ENCODE results near the gene HSPB7.

Gene HSPB7

DNA sequence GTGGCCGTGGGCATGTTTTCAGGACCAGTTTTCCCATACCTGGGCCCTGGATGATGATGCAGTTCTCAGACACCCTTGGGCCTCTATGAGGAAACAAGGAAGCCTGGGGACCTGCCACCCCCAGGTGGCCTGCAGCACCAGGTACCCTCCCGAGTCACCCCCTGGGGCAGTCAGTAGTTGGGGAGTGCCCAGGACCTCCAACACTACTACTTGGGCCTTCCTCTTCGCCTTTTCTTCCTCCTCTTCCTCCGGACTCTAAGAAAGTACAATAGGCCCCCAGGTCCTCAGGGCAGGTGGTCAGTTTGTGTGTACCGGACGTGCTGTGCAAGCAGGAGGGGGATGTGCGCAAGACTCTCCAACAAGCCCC lies 25.7 kb downstream of the HSPB7 start:
- H3K9ac ChIP-seq (ENCODE audit: low read length): no peak overlapping the region
- no peaks in the 10 kb centered on the region for H3K79me2 ChIP-seq (ENCODE audit: control insufficient read depth, insufficient read depth, low read length, poor library complexity)
- no peak overlapping the region for H2AK5ac ChIP-seq (ENCODE audit: low read length)
- no peak overlapping the region for H3K4ac ChIP-seq (ENCODE audit: low read depth, low read length)
- H3K14ac ChIP-seq (ENCODE audit: low read length): no peak overlapping the region
- H3K79me1 ChIP-seq (ENCODE audit: low read length): no peaks in the 10 kb centered on the region
- no peak overlapping the region for H4K91ac ChIP-seq (ENCODE audit: low read depth, low read length)
- no peak overlapping the region for H4K8ac ChIP-seq (ENCODE audit: low read depth, low read length)
- no peak overlapping the region for H3K4me3 ChIP-seq (ENCODE audit: low read depth, low read length)
- H2BK5ac ChIP-seq (ENCODE audit: low read depth, low read length, poor library complexity): no peak overlapping the region
- no peaks in the 10 kb centered on the region for H3K4me1 ChIP-seq (ENCODE audit: control insufficient read depth in 1 of 2, insufficient read depth in 2 of 2, low read length in 2 of 2)
- H3K36me3 ChIP-seq (ENCODE audit: control insufficient read depth in 1 of 2, insufficient read depth in 2 of 2, low read length in 2 of 2): no peaks in the 10 kb centered on the region
- H2AFZ ChIP-seq (ENCODE audit: insufficient read depth, low read length, poor library complexity): no peak overlapping the region
- H3K27ac ChIP-seq (ENCODE audit: low read depth, low read length): no peak overlapping the region
- DNase-seq: no peak
- H4K12ac ChIP-seq (ENCODE audit: low read depth, low read length): no peak overlapping the region
- no peak overlapping the region for H3K23ac ChIP-seq (ENCODE audit: low read length)
- H2BK12ac ChIP-seq (ENCODE audit: low read length): no peak overlapping the region
- H3K4me2 ChIP-seq (ENCODE audit: low read length): no peak overlapping the region
- no CpG with 5 or more reads among the region's 7 CpGs for WGBS (ENCODE audit: extremely low coverage, insufficient coverage, insufficient read length)
- no peak overlapping the region for H2BK120ac ChIP-seq (ENCODE audit: insufficient read depth, low read length, poor library complexity)
- H3K27me3 ChIP-seq (ENCODE audit: insufficient read depth, low read length): no peaks in the 10 kb centered on the region
- H3K18ac ChIP-seq (ENCODE audit: low read length): no peak overlapping the region
- peaks cover 3% of the 10 kb centered on the region for H3K9me3 ChIP-seq (ENCODE audit: insufficient read depth, low read depth, low read length)

DNA sequence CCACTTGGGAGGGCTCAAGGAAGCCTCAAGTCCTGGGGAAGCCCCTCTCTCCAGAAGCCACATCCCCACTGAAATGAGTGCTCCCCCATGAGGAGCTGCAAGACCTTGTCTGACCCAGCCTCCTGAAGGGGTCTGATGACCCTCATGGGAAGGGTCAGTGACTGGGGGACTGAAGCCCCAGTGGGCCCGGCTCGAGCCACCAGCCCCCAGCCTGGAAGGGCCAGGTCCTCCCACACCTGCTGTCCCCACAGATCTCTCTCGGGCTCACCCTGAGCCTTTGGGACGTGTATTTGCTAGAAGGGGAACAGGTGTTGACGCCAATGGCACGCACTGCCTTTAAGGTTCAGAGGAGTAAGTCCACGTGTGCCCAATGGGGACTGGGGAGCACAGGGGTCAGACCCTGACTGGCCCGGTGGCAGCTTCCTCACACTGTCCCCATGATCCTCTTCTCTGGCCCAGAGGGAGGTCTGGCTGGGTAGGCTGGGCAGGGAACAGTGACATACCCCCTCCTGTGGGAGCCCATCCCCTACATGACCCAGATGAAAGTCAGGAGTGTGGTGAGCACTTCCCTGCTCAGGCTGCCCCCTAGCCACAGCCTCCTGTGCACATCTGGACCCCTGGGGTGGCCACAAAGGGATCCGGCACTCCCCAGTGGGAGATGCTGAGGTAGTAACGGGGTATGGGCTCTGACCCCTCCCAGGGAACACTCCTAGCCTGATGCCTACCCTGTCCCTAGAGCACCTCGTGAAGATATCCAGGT lies 26.2 kb downstream of the HSPB7 start:
- H3K4me1 ChIP-seq (ENCODE audit: control insufficient read depth in 1 of 2, insufficient read depth in 2 of 2, low read length in 2 of 2): no peaks in the 10 kb centered on the region
- no peak overlapping the region for H3K4me3 ChIP-seq (ENCODE audit: low read depth, low read length)
- H3K36me3 ChIP-seq (ENCODE audit: control insufficient read depth in 1 of 2, insufficient read depth in 2 of 2, low read length in 2 of 2): no peaks in the 10 kb centered on the region
- no peak overlapping the region for H4K91ac ChIP-seq (ENCODE audit: low read depth, low read length)
- H2AFZ ChIP-seq (ENCODE audit: insufficient read depth, low read length, poor library complexity): no peak overlapping the region
- no peak for DNase-seq
- no peak overlapping the region for H4K8ac ChIP-seq (ENCODE audit: low read depth, low read length)
- WGBS (ENCODE audit: extremely low coverage, insufficient coverage, insufficient read length): no CpG with 5 or more reads among the region's 11 CpGs
- no peaks in the 10 kb centered on the region for H3K79me1 ChIP-seq (ENCODE audit: low read length)
- peaks cover 3% of the 10 kb centered on the region for H3K9me3 ChIP-seq (ENCODE audit: insufficient read depth, low read depth, low read length)
- H3K27ac ChIP-seq (ENCODE audit: low read depth, low read length): no peak overlapping the region
- no peak overlapping the region for H4K12ac ChIP-seq (ENCODE audit: low read depth, low read length)
- H3K4me2 ChIP-seq (ENCODE audit: low read length): no peak overlapping the region
- H2AK5ac ChIP-seq (ENCODE audit: low read length): no peak overlapping the region
- no peak overlapping the region for H3K14ac ChIP-seq (ENCODE audit: low read length)
- no peak overlapping the region for H2BK120ac ChIP-seq (ENCODE audit: insufficient read depth, low read length, poor library complexity)
- no peak overlapping the region for H3K23ac ChIP-seq (ENCODE audit: low read length)
- H3K27me3 ChIP-seq (ENCODE audit: insufficient read depth, low read length): no peaks in the 10 kb centered on the region
- no peak overlapping the region for H3K9ac ChIP-seq (ENCODE audit: low read length)
- H3K79me2 ChIP-seq (ENCODE audit: control insufficient read depth, insufficient read depth, low read length, poor library complexity): no peaks in the 10 kb centered on the region
- no peak overlapping the region for H2BK12ac ChIP-seq (ENCODE audit: low read length)
- no peak overlapping the region for H2BK5ac ChIP-seq (ENCODE audit: low read depth, low read length, poor library complexity)
- no peak overlapping the region for H3K4ac ChIP-seq (ENCODE audit: low read depth, low read length)
- no peak overlapping the region for H3K18ac ChIP-seq (ENCODE audit: low read length)

DNA sequence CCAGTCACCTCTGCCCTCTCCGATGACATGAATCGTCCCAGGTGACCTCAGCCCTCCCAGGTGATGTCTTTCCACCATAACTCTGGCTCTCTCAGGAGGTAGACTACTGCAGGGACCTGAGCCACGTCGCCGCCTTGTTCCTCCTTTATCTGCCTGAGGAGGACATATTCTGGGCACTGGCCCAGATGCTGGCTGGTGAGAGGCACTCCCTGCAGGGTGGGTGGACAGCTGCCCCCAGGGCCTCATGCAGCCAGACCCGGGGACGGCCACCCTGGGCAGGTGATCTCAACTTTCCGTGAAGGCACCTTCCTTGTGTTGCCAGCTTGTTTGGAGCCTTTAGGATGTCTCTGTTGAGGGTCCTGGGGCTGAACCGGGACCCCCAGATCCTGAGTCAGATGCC lies 28.1 kb downstream of the HSPB7 start:
- no peak overlapping the region for H2BK5ac ChIP-seq (ENCODE audit: low read depth, low read length, poor library complexity)
- H3K18ac ChIP-seq (ENCODE audit: low read length): no peak overlapping the region
- no peak overlapping the region for H3K4me3 ChIP-seq (ENCODE audit: low read depth, low read length)
- no peak overlapping the region for H3K23ac ChIP-seq (ENCODE audit: low read length)
- H4K12ac ChIP-seq (ENCODE audit: low read depth, low read length): no peak overlapping the region
- no peak overlapping the region for H3K27ac ChIP-seq (ENCODE audit: low read depth, low read length)
- no peak overlapping the region for H2BK12ac ChIP-seq (ENCODE audit: low read length)
- no peaks in the 10 kb centered on the region for H3K4me1 ChIP-seq (ENCODE audit: control insufficient read depth in 1 of 2, insufficient read depth in 2 of 2, low read length in 2 of 2)
- no peak for DNase-seq
- no peak overlapping the region for H2AFZ ChIP-seq (ENCODE audit: insufficient read depth, low read length, poor library complexity)
- no peaks in the 10 kb centered on the region for H3K79me1 ChIP-seq (ENCODE audit: low read length)
- no peak overlapping the region for H3K9ac ChIP-seq (ENCODE audit: low read length)
- no peak overlapping the region for H2AK5ac ChIP-seq (ENCODE audit: low read length)
- no peak overlapping the region for H4K91ac ChIP-seq (ENCODE audit: low read depth, low read length)
- WGBS (ENCODE audit: extremely low coverage, insufficient coverage, insufficient read length): no CpG with 5 or more reads among the region's 9 CpGs
- no peak overlapping the region for H3K4ac ChIP-seq (ENCODE audit: low read depth, low read length)
- H3K79me2 ChIP-seq (ENCODE audit: control insufficient read depth, insufficient read depth, low read length, poor library complexity): no peaks in the 10 kb centered on the region
- no peak overlapping the region for H4K8ac ChIP-seq (ENCODE audit: low read depth, low read length)
- no peaks in the 10 kb centered on the region for H3K27me3 ChIP-seq (ENCODE audit: insufficient read depth, low read length)
- no peak overlapping the region for H2BK120ac ChIP-seq (ENCODE audit: insufficient read depth, low read length, poor library complexity)
- H3K4me2 ChIP-seq (ENCODE audit: low read length): no peak overlapping the region
- peaks cover 3% of the 10 kb centered on the region for H3K9me3 ChIP-seq (ENCODE audit: insufficient read depth, low read depth, low read length)
- H3K14ac ChIP-seq (ENCODE audit: low read length): no peak overlapping the region
- no peaks in the 10 kb centered on the region for H3K36me3 ChIP-seq (ENCODE audit: control insufficient read depth in 1 of 2, insufficient read depth in 2 of 2, low read length in 2 of 2)

DNA sequence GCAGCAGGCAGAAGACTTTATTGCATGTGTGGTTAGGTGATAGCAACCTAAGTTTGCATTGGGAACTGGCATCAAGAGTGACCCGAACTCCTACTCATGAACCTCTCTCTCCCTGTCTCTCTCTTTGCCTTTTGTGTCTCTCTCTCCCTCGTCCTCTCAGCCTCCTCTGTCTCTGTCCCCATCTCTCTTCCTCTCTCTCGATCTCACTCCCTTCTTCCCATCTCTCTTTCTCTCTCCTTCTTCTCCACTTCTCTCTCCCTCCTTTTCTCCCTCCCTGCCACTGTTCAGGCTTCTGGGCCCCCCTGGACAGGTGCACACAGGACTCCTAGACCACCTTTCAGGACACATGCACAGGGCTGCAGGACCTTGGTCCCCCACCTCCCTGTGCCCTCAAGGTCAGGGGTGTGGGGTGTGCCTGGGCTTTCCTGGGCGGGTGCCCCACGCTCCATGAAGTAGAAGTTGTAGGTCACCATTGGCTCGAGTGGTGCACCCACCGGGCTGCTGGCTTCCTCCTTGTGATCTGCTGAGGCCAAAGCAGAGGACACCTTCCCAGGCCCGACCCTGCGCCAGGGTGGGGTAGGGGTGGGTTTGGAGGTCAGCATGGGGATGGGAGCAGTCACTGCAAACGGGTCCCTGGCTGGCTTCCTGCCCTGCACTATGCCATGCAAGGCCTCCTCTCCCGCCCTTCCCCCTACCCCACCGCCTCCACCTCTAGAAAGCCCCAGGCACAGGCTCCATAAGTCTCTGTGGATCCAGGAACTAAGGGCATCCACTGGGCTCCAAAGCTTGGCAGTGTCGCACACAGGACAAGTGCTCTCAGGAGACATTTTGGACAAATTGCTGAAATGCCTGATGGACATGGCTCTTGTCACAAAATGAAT lies 28.7 kb downstream of the HSPB7 start:
- Histone ChIP-seq H3K4ac (ENCODE audit: low read depth, low read length) (no peak overlapping the region), H2BK120ac (ENCODE audit: insufficient read depth, low read length, poor library complexity) (no peak overlapping the region), H3K27me3 (ENCODE audit: insufficient read depth, low read length) (no peaks in the 10 kb centered on the region), H2AFZ (ENCODE audit: insufficient read depth, low read length, poor library complexity) (no peak overlapping the region), H3K36me3 (ENCODE audit: control insufficient read depth in 1 of 2, insufficient read depth in 2 of 2, low read length in 2 of 2) (no peaks in the 10 kb centered on the region), H3K27ac (ENCODE audit: low read depth, low read length) (no peak overlapping the region), H2BK12ac (ENCODE audit: low read length) (no peak overlapping the region), H2BK5ac (ENCODE audit: low read depth, low read length, poor library complexity) (no peak overlapping the region), H4K8ac (ENCODE audit: low read depth, low read length) (no peak overlapping the region), H3K4me3 (ENCODE audit: low read depth, low read length) (no peak overlapping the region), H4K12ac (ENCODE audit: low read depth, low read length) (no peak overlapping the region), H3K14ac (ENCODE audit: low read length) (no peak overlapping the region), H3K18ac (ENCODE audit: low read length) (no peak overlapping the region), H3K9me3 (ENCODE audit: insufficient read depth, low read depth, low read length) (peaks cover 3% of the 10 kb centered on the region), H4K91ac (ENCODE audit: low read depth, low read length) (no peak overlapping the region), H3K4me2 (ENCODE audit: low read length) (no peak overlapping the region), H3K9ac (ENCODE audit: low read length) (no peak overlapping the region), H2AK5ac (ENCODE audit: low read length) (no peak overlapping the region), H3K4me1 (ENCODE audit: control insufficient read depth in 1 of 2, insufficient read depth in 2 of 2, low read length in 2 of 2) (no peaks in the 10 kb centered on the region), H3K79me2 (ENCODE audit: control insufficient read depth, insufficient read depth, low read length, poor library complexity) (no peaks in the 10 kb centered on the region), H3K23ac (ENCODE audit: low read length) (no peak overlapping the region), H3K79me1 (ENCODE audit: low read length) (no peaks in the 10 kb centered on the region)
- DNase-seq: no peak
- 100% methylated on average over 1 of the region's 13 CpGs for WGBS (ENCODE audit: extremely low coverage, insufficient coverage, insufficient read length)
